Adrenal gland (tissue), 5 donors: ENCODE measurements around the gene COX19.

Experiments
- CTCF ChIP-seq, 6 experiments: fragments of 450-650 bp in 4 of 6; fragments of 200-600 bp in 2 of 6; sonication (generic) in 1 of 6; IDR thresholded peaks; 1 replicate in 5 of 6; 2 replicates in 1 of 6; pipeline versions ENCODE4 v1.5.1 to v1.8.0; 2016 to 2021; ENCODE audit warnings: antibody characterized with exemption in 6 of 6, mild to moderate bottlenecking in 2 of 6, moderate library complexity in 1 of 6
- POLR2A ChIP-seq, 2 donors: fragments of 450-650 bp; IDR thresholded peaks; one replicate each; pipeline ENCODE4 v1.6.1; 2017; ENCODE audit warnings: antibody characterized with exemption in 2 of 2, mild to moderate bottlenecking in 2 of 2, moderate library complexity in 1 of 2
- donor health status: DM: no; HTN: no; CAD: no.

GRCh38 chr7:921581-922333, 53.6 kb downstream of the COX19 start:
- no peak for TF ChIP-seq CTCF (IDR thresholded peaks at IDR 0.05)
- no peak for TF ChIP-seq POLR2A (IDR thresholded peaks at IDR 0.05)
